Measurements from ENCODE around the gene ACSL6.

The ACSL6 gene

DNA sequence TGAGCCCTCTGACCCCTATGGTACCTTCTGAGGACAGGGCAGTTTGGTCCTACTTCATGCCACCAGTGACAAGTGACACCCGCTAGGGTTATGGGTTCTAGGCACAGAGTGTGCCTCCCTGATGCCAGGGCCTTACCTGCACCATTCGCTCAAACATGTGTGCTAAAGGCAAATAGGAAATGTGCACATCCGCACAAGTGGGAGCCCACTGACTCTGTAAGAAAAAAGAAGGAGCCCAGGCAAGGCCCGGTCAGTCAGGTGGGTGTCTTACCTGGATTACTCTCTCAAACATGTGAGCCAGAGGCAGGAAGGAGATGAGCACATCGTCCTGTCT lies 36.9 kb downstream of the ACSL6 start:
- DNase-seq: no peak

GRCh38 chr5:131974016-131974415 lies 37.4 kb downstream of the ACSL6 start:
- DNase-seq: no peak

- no peak for DNase-seq
Observed at GRCh38 chr5:131973089-131973712, 38.3 kb downstream of the ACSL6 start.

DNA sequence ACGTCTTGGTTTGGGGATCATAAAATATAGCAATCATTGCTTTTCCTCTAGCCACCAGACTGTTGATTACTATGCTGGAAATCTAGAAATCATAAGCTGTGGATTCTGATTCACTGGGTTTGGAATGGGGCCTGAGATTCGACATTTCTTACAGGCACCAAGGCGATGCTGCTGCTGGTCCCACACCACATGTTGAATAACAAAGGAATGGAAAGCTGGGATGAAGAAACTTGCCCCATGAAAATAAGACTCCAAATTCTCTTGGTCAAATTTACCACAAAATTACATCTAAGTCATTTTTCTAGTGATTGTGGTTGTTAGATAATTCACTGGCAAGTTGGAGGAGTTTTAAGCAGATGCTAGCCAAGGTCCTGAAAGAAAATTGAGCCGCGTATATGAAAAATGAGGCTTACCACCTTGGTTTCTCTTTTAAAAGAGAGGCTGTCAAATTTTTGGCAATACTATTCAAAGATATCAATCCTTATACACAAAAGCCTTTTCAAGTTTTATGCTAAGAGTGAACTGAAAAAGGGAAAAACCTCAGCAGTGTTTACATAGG lies 43.0 kb downstream of the ACSL6 start:
- DNase-seq: no peak

GRCh38 chr5:131966551-131966950 lies 44.9 kb downstream of the ACSL6 start:
- no peak for DNase-seq

DNA sequence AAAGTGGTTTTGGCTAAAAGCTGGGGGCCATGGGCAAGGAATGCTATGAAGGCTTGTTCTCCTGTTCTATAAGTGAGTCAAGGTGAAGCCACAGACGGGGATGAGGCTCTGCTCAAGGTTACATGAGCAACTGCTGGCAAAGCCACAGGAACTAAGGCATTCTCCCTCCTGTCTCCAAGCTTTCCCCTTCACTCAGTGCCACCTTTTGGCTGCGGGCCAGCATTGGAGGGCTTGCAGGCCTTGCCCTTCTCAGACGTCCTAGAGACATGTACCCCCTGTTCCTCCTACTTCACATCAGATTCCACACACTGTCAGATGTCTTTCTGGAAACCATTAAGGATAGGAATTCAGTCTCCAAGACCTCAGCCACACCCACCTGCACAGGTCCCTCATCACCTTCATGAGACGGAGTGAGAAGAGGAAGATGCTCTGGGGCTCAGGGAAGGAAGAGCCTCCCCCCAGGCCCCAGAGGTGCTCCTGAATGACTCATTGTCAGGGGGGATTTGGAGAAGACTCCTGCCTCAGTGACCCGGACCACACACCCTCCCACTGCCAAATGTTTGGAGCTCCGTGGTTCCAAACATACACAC lies 45.5 kb downstream of the ACSL6 start:
- no peak for DNase-seq

GRCh38 chr5:131959906-131960305 lies 51.6 kb downstream of the ACSL6 start:
- no peak for DNase-seq

- DNase-seq: no peak
Observed at GRCh38 chr5:131959136-131959535, 52.3 kb downstream of the ACSL6 start.

- no peak for DNase-seq
Observed at GRCh38 chr5:131957721-131958441, 53.6 kb downstream of the ACSL6 start.

DNA sequence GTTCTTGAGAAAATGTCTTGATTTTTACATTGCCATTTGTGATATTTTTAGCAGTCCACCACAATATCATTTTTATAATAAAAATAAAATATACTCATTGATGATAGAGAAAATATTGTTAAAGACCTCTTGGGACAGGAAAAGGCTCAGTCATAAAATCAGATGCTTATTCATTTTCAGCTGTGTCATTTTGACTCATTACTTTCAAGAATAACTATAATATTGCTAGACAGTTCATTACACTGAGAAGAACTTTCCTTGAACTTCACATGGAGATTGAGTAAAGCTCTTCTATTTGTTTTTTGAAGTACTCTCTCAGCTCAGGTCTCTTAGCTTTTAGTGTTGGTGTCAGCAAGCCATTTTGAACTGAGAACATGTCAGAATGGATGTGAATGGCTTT lies 57.5 kb downstream of the ACSL6 start:
- no peak for DNase-seq

GRCh38 chr5:131952301-131952857 lies 59.1 kb downstream of the ACSL6 start:
- DNase-seq: no peak

DNA sequence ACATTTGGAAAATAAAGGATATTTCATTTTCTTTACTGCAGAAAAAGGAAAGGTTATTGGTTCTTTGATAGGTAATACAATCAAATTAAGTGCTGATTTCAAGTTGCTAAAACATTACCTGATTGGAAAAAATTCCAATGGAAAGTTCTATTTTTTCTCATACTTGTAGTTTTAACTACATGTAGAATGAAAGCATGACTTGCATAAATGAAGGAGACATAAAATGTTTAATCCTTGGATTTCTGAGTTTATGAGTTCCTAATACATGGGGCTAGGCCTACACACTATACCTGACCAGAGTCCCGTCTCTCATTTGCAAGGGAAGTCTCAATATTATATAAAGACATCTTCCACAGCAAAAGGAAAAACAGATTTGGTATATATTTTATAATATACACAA lies 60.8 kb downstream of the ACSL6 start:
- no peak for DNase-seq

- no peak for DNase-seq
Observed at GRCh38 chr5:131947445-131947844, 64.0 kb downstream of the ACSL6 start.

DNA sequence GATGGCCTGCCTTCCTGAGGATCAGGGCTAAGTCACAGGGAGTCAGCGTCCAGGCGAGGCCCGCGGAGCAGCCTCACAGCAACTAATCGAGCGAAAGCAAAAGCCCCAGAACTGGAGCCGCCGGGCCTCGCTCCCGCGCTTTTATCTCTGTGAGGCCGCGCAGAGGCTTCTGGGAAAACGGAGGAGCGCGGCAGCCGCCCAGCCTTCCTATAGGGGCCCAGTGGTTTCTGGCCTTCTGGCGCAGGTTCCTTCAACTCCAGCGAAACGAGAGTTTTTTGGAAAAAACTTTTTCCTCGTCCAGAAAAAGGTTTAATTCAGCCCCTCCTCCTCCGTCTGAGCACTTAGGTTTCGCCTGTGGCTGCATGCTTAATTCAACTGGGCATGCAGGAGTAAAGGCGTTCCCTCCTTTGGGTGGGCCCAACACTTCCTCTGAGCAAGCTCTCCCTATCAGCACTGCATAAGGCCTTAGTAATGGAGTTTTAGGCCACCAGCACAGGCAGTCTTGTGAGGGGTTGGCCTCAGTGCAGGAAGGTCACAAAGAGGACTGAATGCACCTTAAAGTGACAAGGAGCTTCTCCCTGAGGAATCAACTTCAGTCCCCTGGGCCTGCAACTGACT lies 65.8 kb downstream of the ACSL6 start, which contains the start of gene MEIKIN:
MEIKIN (minus strand) TSS at position 113 of the 618 bp plus-strand sequence. CDS start 158 bp downstream, outside the sequence.
- no peak for DNase-seq

DNA sequence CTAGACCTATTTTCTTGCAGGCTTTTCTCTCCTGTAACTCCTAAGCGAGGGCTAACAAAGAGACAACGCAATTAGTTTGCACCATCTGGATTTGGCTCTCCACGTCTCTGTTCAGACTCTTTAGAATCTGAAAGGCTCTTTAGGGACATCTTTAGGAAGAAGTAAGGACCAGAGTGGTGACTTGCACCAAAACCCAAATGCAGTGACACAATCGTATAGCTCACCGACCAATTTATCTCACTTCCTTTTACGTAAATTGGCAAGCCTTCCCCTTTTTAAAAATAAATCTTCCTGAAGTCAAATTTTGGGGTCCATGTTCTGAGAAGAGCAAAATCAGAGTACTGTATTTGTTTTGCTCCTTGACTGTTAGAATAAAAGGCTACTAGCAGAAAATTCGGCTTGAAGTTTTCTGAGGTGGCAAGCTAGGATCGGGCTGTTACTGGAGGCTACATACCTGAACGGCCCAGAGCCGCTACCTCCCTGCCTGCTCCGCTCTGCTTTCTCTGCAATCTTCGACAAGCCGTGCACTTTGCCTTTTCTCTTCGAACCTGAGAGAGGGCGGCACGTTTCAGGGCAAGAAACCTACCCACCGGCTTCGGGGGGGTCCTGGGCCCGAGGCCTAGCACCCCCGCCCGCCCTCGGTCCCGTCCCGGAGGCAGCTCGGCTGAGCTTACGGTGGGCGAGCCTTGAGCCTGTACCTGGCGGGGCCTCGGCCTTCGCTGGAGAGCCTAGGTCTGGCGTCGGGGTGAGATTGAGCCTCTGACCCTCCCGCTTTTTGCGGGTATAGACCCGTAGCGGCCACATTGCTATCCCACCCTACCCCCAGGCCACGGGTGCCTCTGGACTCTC lies 66.5 kb downstream of the ACSL6 start:
- no peak for DNase-seq

DNA sequence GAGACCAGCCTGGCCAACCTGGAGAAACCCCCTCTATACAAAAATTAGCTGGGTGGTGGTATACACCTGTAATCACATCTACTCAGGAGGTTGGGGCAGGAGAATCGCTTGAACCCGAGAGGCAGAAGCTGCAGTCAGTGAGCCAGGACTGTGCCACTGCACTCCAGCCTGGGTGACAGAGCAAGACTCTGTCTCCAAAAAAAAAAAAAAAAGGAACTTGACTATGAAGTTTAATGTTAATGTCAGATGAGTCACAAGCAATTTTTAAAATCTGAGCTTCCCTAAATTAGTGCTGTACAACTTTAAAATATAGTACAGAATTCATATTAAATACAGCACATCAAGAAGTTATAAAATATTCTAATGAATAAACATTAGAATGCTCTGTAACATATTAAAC lies 67.5 kb downstream of the ACSL6 start:
- no peak for DNase-seq

DNA sequence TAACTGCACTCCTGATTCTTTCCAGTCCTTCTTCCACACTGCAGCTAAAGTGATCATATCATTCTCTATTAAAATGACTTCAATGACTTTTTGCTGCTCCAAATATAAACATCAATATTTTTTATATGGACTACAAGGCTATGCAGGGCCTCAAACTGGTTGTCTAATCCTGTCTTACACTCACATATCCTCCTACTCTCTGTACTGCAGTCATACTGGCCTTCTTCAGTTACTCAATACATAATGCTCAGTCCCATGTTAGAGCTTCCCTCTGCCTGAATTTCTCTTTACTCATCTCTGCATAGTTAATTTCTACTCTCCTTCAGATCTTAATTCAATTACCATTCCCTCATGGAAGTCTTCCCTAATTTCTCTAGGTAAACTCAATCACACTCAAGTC lies 69.4 kb downstream of the ACSL6 start:
- no peak for DNase-seq

DNA sequence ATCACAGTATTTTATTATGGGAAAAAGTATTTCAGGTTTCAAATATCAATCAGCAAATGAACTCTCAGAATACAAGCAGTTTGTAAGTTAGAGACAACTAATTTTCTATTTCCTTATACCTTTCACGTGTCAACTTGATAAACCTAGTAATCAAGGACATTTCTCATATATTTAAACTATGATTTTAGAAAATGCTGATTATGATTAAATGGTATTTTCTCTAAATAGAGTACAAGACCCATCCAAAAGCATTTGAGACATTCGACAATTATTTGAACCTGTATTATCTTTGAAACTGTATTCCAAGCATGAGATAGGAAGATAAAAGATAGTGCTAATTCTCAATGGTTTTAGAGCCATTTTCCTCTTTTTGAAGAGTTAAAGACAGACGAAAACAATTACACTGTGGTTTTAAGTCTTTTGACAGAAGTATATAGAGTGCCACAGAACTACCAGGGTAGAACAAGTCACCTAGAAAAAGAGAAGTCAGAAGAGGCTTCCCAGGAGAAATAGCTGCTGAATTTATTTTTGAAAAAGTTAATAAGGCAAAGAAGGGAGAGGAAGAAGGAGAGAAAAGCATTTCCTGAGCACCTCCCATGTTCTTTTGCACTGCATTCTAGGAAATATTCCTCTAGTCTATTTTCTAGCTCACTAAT lies 71.6 kb downstream of the ACSL6 start:
- DNase-seq: no peak

DNA sequence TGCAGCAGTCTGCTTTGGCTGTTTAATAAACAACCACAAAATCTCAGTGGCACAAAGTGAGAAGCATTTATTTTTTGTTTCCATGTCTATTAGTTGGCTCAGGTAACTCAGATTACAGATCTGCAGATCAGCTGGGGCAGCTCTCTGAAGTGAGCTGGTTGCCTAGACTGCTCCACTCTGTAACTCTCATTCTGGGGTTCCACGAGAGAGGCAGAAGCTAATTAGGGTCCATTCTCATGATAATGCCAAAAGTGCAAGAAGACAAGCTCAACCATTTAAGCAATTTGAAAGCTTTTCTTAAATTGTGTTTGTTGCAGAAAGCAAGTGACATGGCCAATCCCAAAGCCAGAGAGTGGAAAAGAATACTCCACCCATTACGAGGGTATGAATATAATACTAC lies 79.2 kb downstream of the ACSL6 start:
- no peak for DNase-seq

DNA sequence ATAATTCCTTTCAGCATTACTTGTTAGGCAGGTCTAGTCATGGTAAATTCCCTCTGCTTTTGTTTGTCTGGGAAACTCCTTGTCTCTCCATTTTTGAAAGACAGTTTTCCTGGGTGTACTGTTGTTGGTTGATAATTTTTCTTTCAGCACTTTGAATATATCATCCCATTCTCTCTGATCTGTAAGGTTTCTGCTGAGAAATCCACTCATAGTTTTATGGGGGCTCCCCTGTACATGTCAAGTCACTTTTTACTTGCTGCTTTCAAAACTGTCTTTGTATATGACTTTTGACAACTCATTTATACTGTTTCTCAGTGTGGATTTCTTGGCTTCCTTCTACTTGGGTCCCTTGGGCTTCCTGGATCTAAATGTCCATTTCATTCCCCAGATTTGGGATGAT lies 82.5 kb downstream of the ACSL6 start:
- no peak for DNase-seq

DNA sequence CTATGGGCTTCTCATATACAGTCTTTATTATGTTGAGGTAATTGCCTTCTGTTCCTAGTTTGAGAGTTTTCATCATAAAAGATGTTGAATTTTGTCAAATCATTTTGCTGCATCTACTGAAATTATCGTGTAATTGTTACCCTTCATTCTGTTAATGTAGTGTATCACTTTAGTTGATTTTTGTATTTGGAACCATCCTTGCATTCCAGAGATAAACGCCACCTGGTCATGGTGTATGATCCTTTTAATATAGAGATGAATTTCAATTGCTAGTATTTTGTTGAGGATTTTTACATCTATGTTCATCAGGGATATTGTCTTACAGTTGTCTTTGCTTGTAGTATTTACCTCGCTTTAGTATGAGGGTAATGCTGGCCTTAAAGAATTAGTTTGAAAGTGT lies 85.3 kb downstream of the ACSL6 start:
- DNase-seq: no peak

GRCh38 chr5:131916481-131916880 lies 95.0 kb downstream of the ACSL6 start:
- no peak for DNase-seq

All from stimulated activated CD8-positive, alpha-beta memory T cell treated with anti-CD3 and anti-CD28 coated beads, Interleukin-4, amount 100 ng/mL, for 48 hours (primary cell).